DMS79 treated with DMSO at 0.1 percent for 48 hours (cell line): ENCODE results near the gene ATP6V0A1.
"Not testable (repeated sequence)": the region's sequence is repeated elsewhere in the genome, so short reads cannot be mapped to it uniquely, and the experiment has no call there.

Experiments used
- DNase-seq: peaks from one replicate; lab custom pipeline; 2025; lab: John Stamatoyannopoulos, UW

Gene ATP6V0A1

GRCh38 chr17:42541041-42541833, 82.6 kb downstream of the ATP6V0A1 start:
- DNase-seq = no peak

GRCh38 chr17:42543190-42544079, 84.8 kb downstream of the ATP6V0A1 start:
- DNase-seq = no peak

DNA sequence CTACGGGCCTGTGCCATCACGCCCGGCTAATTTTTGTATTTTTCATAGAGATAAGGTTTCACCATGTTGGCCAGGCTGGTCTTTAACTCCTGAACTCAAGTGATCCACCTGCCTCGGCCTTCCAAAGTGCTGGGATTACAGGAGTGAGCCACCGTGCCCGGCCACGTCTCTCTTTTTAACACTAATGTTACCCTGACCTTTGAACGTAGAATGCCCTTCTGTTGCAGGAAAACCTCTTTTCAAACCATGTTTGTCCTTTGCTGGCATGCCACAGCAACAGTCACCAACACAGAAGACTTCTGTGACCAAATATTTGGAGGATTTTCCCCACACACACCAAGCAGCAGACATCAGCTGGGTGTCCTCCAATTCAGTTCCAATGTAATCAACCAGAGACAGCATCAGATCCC, 86.2 kb downstream of the ATP6V0A1 start:
- no peak for DNase-seq

GRCh38 chr17:42545755-42546505, 87.3 kb downstream of the ATP6V0A1 start:
- DNase-seq = not testable (repeated sequence)

- DNase-seq = no peak
These were observed 88.4 kb downstream of the ATP6V0A1 start for GRCh38 chr17:42547001-42547461.

DNA sequence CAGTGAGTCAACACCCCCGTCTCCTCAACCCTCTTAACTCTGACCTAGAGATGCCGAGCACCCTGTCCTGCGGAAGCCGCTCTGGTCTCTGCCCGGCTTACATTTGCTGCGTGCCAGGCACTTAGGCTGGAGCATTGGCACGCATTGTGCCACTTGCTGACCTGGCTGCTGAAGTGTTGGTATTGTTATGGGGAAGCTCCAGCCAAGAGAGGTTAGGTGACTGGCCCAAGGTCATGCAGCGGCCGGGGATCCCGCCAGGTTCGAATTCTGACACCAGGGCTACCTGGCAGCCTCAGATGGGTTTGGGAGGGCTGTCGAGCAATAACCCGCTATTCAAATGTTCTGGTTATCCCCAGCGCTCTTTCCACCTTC, 89.0 kb downstream of the ATP6V0A1 start:
- no peak for DNase-seq

DNA sequence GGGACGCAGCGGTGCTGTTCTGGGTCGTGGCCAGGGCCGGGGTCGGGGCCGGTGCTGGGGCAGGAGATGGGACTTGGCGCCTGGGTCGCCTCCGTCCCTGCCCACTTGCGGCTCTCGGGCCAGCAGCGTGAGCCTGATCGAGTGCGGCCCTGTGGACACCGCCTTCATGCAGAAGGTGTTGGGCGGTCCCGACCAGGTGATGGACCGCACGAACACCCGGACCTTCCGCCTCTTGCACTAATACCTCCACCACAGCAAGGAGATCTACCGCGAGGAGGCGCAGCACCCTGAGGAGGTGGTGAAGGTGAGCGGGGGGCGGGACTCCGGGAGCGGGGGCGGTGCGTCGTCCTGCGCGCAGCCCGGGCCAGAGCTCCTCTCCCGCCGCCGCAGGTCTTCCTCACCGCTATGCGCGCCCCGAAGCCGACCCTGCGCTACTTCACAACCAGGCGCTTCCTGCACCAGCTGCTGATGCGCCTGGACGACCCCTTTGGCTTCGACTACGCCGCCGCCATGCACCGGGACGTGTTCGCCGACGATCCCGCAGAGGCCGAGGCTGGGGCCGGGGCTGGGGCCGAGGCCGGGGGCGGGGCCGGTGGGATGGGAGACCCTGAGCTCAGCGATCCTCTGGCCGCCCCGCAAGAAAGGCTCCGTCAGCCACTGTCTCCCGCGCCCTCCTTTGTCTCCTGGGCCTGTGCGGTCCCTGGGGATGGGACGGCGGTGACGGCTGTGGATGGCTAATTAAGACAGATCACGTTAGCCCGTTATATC, 89.6 kb downstream of the ATP6V0A1 start:
- peak; percentile 53 for DNase-seq

DNA sequence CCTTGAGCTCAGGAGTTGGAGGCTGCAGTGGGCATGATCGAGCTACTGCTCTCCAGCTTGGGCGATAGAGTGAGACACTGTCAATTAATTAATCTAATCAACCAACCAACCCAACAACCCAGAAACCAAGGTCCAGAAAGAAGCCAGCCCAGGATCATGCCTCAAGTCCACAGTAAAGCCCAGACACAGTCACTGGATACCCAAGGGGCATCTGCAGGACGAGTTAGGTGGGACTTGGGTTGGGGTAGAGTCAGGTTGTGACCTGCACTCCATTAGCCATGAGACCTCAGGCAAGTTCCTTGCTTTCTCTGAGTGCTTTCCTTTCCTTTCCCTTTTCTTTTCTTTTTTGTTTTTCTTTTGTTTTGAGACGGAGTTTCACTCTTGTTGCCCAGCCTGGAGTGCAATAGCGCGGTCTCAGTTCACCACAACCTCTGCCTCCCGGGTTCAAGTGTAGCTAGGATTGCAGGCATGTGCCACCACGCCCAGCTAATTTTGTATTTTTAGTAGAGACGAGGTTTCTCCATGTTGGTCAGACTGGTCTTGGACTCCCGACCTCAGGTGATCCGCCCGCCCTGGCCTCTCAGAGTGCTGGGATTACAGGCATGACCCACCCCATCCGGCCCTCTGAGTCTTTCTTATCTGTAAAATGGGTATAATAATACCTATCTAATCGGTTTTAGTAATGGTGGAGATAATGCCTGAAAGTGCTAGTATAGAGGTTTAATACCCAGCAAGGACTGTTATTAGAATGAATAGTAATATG, 90.5 kb downstream of the ATP6V0A1 start:
- no peak for DNase-seq

GRCh38 chr17:42552736-42553135, 94.1 kb downstream of the ATP6V0A1 start, which contains the start of gene HSD17B1:
Gene HSD17B1 (plus strand): TSS chr17:42552923. CDS start chr17:42552934, 11 bp downstream.
- DNase-seq = not testable (repeated sequence)

- no peak for DNase-seq
These were observed 94.6 kb downstream of the ATP6V0A1 start for GRCh38 chr17:42553161-42553818.

DNA sequence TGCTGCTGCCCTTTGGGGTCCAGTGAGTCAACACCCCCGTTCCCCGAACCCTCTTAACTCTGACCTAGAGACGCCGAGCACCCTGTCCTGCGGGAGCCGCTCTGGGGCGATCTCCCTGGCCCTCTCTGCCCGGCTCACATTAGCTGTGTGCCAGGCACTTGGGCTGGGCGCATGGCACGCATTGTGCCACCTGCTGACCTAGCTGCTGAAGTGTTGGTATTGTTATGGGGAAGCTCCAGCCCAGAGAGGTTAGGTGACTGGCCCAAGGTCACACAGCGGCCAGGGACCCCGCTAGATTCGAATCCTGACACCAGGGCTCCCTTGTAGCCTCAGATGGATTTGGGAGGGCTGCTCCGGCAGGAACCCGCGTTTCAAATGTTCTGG, 95.2 kb downstream of the ATP6V0A1 start:
- DNase-seq = no peak

GRCh38 chr17:42554250-42555121, 95.8 kb downstream of the ATP6V0A1 start:
- DNase-seq = peak; percentile 85

DNA sequence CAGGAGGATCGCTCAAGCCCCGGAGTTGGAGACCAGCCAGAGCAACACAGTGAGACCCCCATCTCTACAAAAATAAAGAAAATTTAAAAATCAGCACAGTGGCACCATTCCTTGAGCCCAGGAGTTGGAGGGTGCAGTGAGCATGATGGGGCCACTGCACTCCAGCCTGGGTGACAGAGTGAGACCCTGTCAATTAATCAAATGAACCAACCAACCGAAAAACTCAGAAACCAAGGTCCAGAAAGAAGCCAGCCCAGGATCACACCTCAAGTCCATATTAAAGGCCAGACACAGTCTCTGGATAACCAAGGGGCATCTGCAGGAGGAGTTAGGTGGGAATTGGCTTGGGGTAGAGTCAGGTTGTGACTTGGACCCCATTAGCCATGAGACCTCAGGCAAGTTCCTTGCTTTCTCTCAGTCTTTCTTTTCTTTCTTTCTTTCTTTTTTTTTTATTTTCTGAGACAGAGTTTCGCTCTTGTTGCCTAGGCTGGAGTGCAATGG, 96.5 kb downstream of the ATP6V0A1 start:
- DNase-seq = peak; percentile 32

DNA sequence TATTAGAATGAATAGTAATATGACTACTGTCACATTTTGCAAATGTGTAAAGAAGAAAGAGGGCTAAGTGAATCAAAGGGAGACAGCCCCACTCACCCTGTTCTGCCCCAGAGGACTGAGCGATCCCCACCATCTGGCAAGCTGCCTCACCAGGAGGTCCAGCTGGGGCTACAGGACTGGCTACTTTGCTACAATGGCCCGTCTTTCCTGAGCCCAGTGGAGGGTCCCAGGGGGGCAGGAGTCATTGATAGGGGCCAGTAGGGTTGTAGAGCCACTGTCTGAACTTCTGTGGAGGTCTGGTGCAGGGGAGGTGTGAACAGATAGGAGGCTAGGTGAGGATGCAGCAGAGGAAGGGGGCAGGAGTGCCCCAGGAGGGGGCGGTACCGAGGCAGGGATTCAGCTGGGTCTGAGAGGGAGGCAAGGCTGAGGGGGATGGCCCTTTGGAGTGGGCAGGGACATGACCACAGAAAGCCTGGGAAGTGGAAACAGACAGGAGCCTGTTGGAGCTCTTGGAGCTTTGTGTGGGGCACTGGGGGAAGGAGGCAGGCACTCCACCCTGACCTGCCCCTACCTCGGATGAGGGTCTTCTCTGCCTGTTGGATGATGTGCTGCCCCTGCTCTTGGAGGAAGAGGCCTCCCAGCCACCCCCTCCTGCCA, 97.4 kb downstream of the ATP6V0A1 start:
- not testable (repeated sequence) for DNase-seq

GRCh38 chr17:42559075-42559474, 100.4 kb downstream of the ATP6V0A1 start:
- peak; percentile 73 for DNase-seq

DNA sequence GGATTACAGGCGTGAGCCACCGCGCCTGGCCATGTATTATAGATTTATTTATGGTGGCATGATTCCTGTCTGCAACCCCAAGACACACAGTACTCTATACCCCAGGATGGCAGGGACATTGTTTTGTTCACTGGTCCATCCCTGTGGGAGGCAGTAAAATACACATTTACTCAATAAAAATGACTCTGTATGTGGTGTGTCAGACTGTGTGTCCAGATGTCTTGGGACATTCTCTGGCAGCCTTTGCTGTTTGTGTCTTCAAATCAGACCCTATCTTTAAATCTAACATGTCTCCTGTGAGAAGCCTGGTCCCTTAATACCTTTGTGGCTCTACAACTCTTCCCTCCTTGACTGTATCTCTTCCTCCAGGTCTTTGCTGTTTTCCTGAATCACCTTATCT, 101.6 kb downstream of the ATP6V0A1 start:
- DNase-seq = no peak

DNA sequence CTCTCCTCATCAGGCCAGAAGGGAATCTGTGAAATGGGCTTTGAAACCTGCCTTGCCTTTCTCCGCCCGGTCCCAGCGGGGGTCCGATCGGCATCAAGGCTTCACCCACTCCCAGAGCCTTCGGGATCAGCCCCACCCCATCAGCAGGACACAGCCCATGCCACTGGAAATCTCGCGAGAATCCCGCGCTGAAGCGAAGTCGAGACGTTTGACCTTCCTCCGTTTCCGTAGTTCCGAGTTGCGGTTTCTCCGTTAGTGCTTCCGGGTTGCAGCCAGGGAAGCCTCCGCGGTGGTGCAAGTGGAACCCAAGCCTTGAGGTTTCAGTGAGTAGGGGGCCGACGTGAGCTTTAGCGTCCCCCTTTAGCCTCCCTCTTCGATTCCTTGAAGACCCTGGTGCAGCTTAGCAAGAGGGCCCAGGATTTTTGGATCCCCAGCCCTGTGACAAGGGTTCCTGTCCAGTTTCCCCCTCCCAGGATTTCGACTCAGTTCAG, 103.3 kb downstream of the ATP6V0A1 start, which contains the start of gene COASY:
TSS of gene COASY (plus strand) at position 252 of the 491 bp plus-strand sequence. CDS start 475 bp downstream, outside the sequence.
- DNase-seq = peak; percentile 89
